GM21381 (cell line): ENCODE measurements around the gene CNST.
"Not testable (repeated sequence)": the region's sequence is repeated elsewhere in the genome, so short reads cannot be mapped to it uniquely, and the experiment has no call there.

Source experiments
- ATAC-seq: cut with Tn5 transposase; IDR thresholded peaks from one replicate; pipeline ENCODE4 v1.9.1; 2021; ENCODE audit warnings: mild to moderate bottlenecking, moderate library complexity; ENCODE audit not compliant: unreplicated experiment

Gene CNST

GRCh38 chr1:246669659-246670058 is 103.4 kb downstream of the CNST start:
- ATAC-seq, result no peak

- ATAC-seq, result no peak
These were observed 107.8 kb downstream of the CNST start for GRCh38 chr1:246674049-246674448.

GRCh38 chr1:246677842-246678241 is 111.6 kb downstream of the CNST start:
- no peak for ATAC-seq

GRCh38 chr1:246678816-246679793 is 112.8 kb downstream of the CNST start:
- ATAC-seq, result no peak

GRCh38 chr1:246679794-246680177 is 113.5 kb downstream of the CNST start:
- no peak for ATAC-seq

GRCh38 chr1:246680190-246680589 is 113.9 kb downstream of the CNST start:
- no peak for ATAC-seq

- ATAC-seq, result no peak
These were observed 114.5 kb downstream of the CNST start for GRCh38 chr1:246680696-246681130.

GRCh38 chr1:246681900-246682895 is 115.9 kb downstream of the CNST start:
- ATAC-seq, result no peak

GRCh38 chr1:246683521-246683920 is 117.3 kb downstream of the CNST start:
- ATAC-seq, result no peak

- no peak for ATAC-seq
These were observed 120.7 kb downstream of the CNST start for GRCh38 chr1:246687002-246687401.

- ATAC-seq, result peak; percentile 95
These were observed 123.3 kb downstream of the CNST start for GRCh38 chr1:246689409-246690008.

GRCh38 chr1:246690100-246690499 is 123.8 kb downstream of the CNST start:
- no peak for ATAC-seq

GRCh38 chr1:246691622-246692495 is 125.6 kb downstream of the CNST start:
- ATAC-seq, result no peak

GRCh38 chr1:246694213-246694895 is 128.1 kb downstream of the CNST start:
- not testable (repeated sequence) for ATAC-seq

GRCh38 chr1:246695136-246695535 is 128.9 kb downstream of the CNST start:
- no peak for ATAC-seq

- no peak for ATAC-seq
These were observed 129.4 kb downstream of the CNST start for GRCh38 chr1:246695666-246696065.

GRCh38 chr1:246698466-246699094 is 132.3 kb downstream of the CNST start:
- ATAC-seq, result no peak

GRCh38 chr1:246699095-246699735 is 133.0 kb downstream of the CNST start:
- peak; percentile 98 for ATAC-seq
